GM23248 (cell line): ENCODE measurements around the gene PAOX.

Source experiments
- EZH2 ChIP-seq: fragments of 200-600 bp; sonication (generic); IDR thresholded peaks from 2 replicates; pipeline ENCODE4 v1.6.1; 2018; ENCODE audit warnings: antibody characterized with exemption, mild to moderate bottlenecking; ENCODE audit not compliant: insufficient read depth, poor library complexity, severe bottlenecking
- EZH2phosphoT487 ChIP-seq: fragments of 200-600 bp; sonication (generic); IDR thresholded peaks from 2 replicates; pipeline ENCODE4 v1.6.1; 2018; ENCODE audit warnings: antibody characterized with exemption, moderate library complexity, mild to moderate bottlenecking, low read depth; ENCODE audit not compliant: insufficient read depth

- TF ChIP-seq EZH2phosphoT487 (no peak), EZH2 (no peak)
Observed at GRCh38 chr10:133346413-133346812, 32.6 kb upstream of the PAOX start.
